ENCODE measurements around the gene ZNF593.

ZNF593 gene

GRCh38 chr1:26184883-26185282 is 15.2 kb downstream of the ZNF593 start:
- no peak for ATAC-seq
- TF ChIP-seq CSRNP3 (CRISPR knock-in tag; IDR thresholded peaks at IDR 0.05) (no peak), ZFP30 (CRISPR knock-in tag; IDR thresholded peaks at IDR 0.05) (no peak), PATZ1 (CRISPR knock-in tag; IDR thresholded peaks at IDR 0.05; ENCODE audit: borderline replicate concordance) (no peak), CREB5 (CRISPR knock-in tag; IDR thresholded peaks at IDR 0.05; ENCODE audit: low read depth) (no peak), ESRRG (CRISPR knock-in tag; IDR thresholded peaks at IDR 0.05) (no peak), BACH2 (CRISPR knock-in tag; IDR thresholded peaks at IDR 0.05; ENCODE audit: borderline replicate concordance) (no peak), ARNTL (CRISPR knock-in tag; IDR thresholded peaks at IDR 0.05; ENCODE audit: borderline replicate concordance, low read depth) (no peak), ZFP3 (CRISPR knock-in tag; IDR thresholded peaks at IDR 0.05) (no peak), ZC3H10 (CRISPR knock-in tag; IDR thresholded peaks at IDR 0.05) (no peak), ISL1 (CRISPR knock-in tag; IDR thresholded peaks at IDR 0.05) (no peak), POU6F1 (CRISPR knock-in tag; IDR thresholded peaks at IDR 0.05; ENCODE audit: borderline replicate concordance, low read depth) (no peak), CSDC2 (CRISPR knock-in tag; IDR thresholded peaks at IDR 0.05) (no peak), GLIS3 (CRISPR knock-in tag; IDR thresholded peaks at IDR 0.05) (no peak), TOX (CRISPR knock-in tag; IDR thresholded peaks at IDR 0.05; ENCODE audit: borderline replicate concordance) (no peak), PPARA (CRISPR knock-in tag; IDR thresholded peaks at IDR 0.05; ENCODE audit: borderline replicate concordance) (no peak), TSHZ2 (CRISPR knock-in tag; IDR thresholded peaks at IDR 0.05) (no peak)

- ATAC-seq = no peak
- no peak for TF ChIP-seq ESRRG (CRISPR knock-in tag; IDR thresholded peaks at IDR 0.05)
- no peak for TF ChIP-seq ZFP3 (CRISPR knock-in tag; IDR thresholded peaks at IDR 0.05)
- no peak for TF ChIP-seq OSR1 (CRISPR knock-in tag; IDR thresholded peaks at IDR 0.05)
- TF ChIP-seq SNAI2 (CRISPR knock-in tag; IDR thresholded peaks at IDR 0.05) = no peak
- TF ChIP-seq GLIS3 (CRISPR knock-in tag; IDR thresholded peaks at IDR 0.05) = no peak
- no peak for TF ChIP-seq RARB (CRISPR knock-in tag; IDR thresholded peaks at IDR 0.05)
Measured at GRCh38 chr1:26187882-26188281, 18.2 kb downstream of the ZNF593 start.

- ATAC-seq = no peak
- TF ChIP-seq CSRNP3 (CRISPR knock-in tag; IDR thresholded peaks at IDR 0.05) (no peak), POU6F1 (CRISPR knock-in tag; IDR thresholded peaks at IDR 0.05; ENCODE audit: borderline replicate concordance, low read depth) (no peak), OSR1 (CRISPR knock-in tag; IDR thresholded peaks at IDR 0.05) (no peak), ZFP30 (CRISPR knock-in tag; IDR thresholded peaks at IDR 0.05) (no peak), ZFP3 (CRISPR knock-in tag; IDR thresholded peaks at IDR 0.05) (no peak), ZC3H10 (CRISPR knock-in tag; IDR thresholded peaks at IDR 0.05) (no peak), CSDC2 (CRISPR knock-in tag; IDR thresholded peaks at IDR 0.05) (no peak), ISL1 (CRISPR knock-in tag; IDR thresholded peaks at IDR 0.05) (no peak), ZNF565 (CRISPR knock-in tag; conservative IDR thresholded peaks at IDR 0.05; ENCODE audit: low read depth) (no peak), TOX (CRISPR knock-in tag; IDR thresholded peaks at IDR 0.05; ENCODE audit: borderline replicate concordance) (no peak), BACH2 (CRISPR knock-in tag; IDR thresholded peaks at IDR 0.05; ENCODE audit: borderline replicate concordance) (no peak), ZNF70 (CRISPR knock-in tag; IDR thresholded peaks at IDR 0.05) (no peak), CREB5 (CRISPR knock-in tag; IDR thresholded peaks at IDR 0.05; ENCODE audit: low read depth) (no peak), ZNF8 (CRISPR knock-in tag; IDR thresholded peaks at IDR 0.05) (no peak), ESRRG (CRISPR knock-in tag; IDR thresholded peaks at IDR 0.05) (no peak), TCF4 (CRISPR knock-in tag; IDR thresholded peaks at IDR 0.05; ENCODE audit: borderline replicate concordance) (no peak)
Measured at GRCh38 chr1:26188477-26188876, 18.8 kb downstream of the ZNF593 start.
